Measurements from ENCODE around the gene CHKA. TPM values are rescaled to one million over a fixed set of nuclear protein-coding genes. Genes with fewer than 3 reads are reported as not detected.
A peak's percentile ranks its signal among the peaks of the same experiment; 100 is the strongest.

Gene CHKA
- total RNA-seq, 1 donor from 2014 or later, result 173 TPM

- H3K9me3 Mint-ChIP-seq (ENCODE audit: unreplicated experiment), result peaks cover 10% of the 10 kb centered on the region
- peaks cover 17% of the 10 kb centered on the region for H3K36me3 Mint-ChIP-seq (ENCODE audit: low read depth, unreplicated experiment)
- no peak overlapping the region for H3K4me3 Mint-ChIP-seq (ENCODE audit: unreplicated experiment)
- DNase-seq (ENCODE audit: low spot score), result peak; percentile 84
- no peak for TF ChIP-seq CTCF (IDR thresholded peaks at IDR 0.05; ENCODE audit: unreplicated experiment)
- H3K4me1 Mint-ChIP-seq (ENCODE audit: unreplicated experiment), result peaks cover 26% of the 10 kb centered on the region
- no peak overlapping the region for H3K27ac Mint-ChIP-seq (ENCODE audit: unreplicated experiment)
- peaks cover 3% of the 10 kb centered on the region for H3K27me3 Mint-ChIP-seq (ENCODE audit: unreplicated experiment)
These were observed 6.8 kb upstream of the CHKA start for GRCh38 chr11:68127714-68128681.

GRCh38 chr11:68125164-68125563 lies 4.0 kb upstream of the CHKA start:
- no peak for DNase-seq (ENCODE audit: low spot score)
- peaks cover 28% of the 10 kb centered on the region for H3K4me1 Mint-ChIP-seq (ENCODE audit: unreplicated experiment)
- TF ChIP-seq CTCF (IDR thresholded peaks at IDR 0.05; ENCODE audit: unreplicated experiment), result no peak
- peaks cover 11% of the 10 kb centered on the region for H3K36me3 Mint-ChIP-seq (ENCODE audit: low read depth, unreplicated experiment)
- H3K4me3 Mint-ChIP-seq (ENCODE audit: unreplicated experiment), result no peak overlapping the region
- no peak overlapping the region for H3K27ac Mint-ChIP-seq (ENCODE audit: unreplicated experiment)
- no peaks in the 10 kb centered on the region for H3K9me3 Mint-ChIP-seq (ENCODE audit: unreplicated experiment)
- peaks cover 8% of the 10 kb centered on the region for H3K27me3 Mint-ChIP-seq (ENCODE audit: unreplicated experiment)

- peak overlapping the region; percentile 62 for H3K4me3 Mint-ChIP-seq (ENCODE audit: unreplicated experiment)
- DNase-seq (ENCODE audit: low spot score), result no peak
- H3K9me3 Mint-ChIP-seq (ENCODE audit: unreplicated experiment), result no peaks in the 10 kb centered on the region
- H3K36me3 Mint-ChIP-seq (ENCODE audit: low read depth, unreplicated experiment), result peaks cover 15% of the 10 kb centered on the region
- peaks cover 36% of the 10 kb centered on the region for H3K4me1 Mint-ChIP-seq (ENCODE audit: unreplicated experiment)
- H3K27ac Mint-ChIP-seq (ENCODE audit: unreplicated experiment), result peak overlapping the region; percentile 99
- no peak for TF ChIP-seq CTCF (IDR thresholded peaks at IDR 0.05; ENCODE audit: unreplicated experiment)
- peaks cover 16% of the 10 kb centered on the region for H3K27me3 Mint-ChIP-seq (ENCODE audit: unreplicated experiment)
These were observed 1.9 kb upstream of the CHKA start for GRCh38 chr11:68122936-68123539.

GRCh38 chr11:68120273-68121066 lies 718 bp downstream of the CHKA start:
- peaks cover 23% of the 10 kb centered on the region for H3K36me3 Mint-ChIP-seq (ENCODE audit: low read depth, unreplicated experiment)
- H3K27ac Mint-ChIP-seq (ENCODE audit: unreplicated experiment), result peak overlapping the region; percentile 91

More at GRCh38 chr11:68120273-68121066, 718 bp downstream of the CHKA start:
- H3K9me3 Mint-ChIP-seq (ENCODE audit: unreplicated experiment), result no peaks in the 10 kb centered on the region
- H3K27me3 Mint-ChIP-seq (ENCODE audit: unreplicated experiment), result peaks cover 13% of the 10 kb centered on the region
- peak overlapping the region; percentile 96 for H3K4me3 Mint-ChIP-seq (ENCODE audit: unreplicated experiment)
- TF ChIP-seq CTCF (IDR thresholded peaks at IDR 0.05; ENCODE audit: unreplicated experiment), result no peak
- peaks cover 52% of the 10 kb centered on the region for H3K4me1 Mint-ChIP-seq (ENCODE audit: unreplicated experiment)
- peak; percentile 57 for DNase-seq (ENCODE audit: low spot score)
